ENCODE results near the gene MTUS2. TPM values are rescaled to one million over a fixed set of nuclear protein-coding genes. Genes with fewer than 3 reads are reported as not detected.

The MTUS2 gene
- total RNA-seq, 1 donor = 0.10 TPM

DNA sequence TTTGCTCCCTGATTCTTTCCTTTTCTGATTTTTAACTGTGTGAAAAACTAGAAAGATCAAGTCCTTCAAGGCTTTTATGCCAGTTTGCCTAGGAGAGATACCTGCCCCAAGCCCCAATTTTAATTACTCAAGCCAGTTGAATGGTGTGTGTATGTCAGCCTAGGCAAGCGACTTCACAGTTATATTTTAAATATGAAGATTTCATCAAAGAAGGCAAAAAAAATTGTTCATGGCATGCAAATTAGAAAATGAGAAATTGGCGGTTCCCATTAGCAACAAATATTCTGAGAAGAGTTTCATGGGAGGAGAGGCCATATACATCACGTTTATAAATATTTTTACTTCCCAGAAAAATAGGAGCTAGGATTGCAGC, 607.8 kb downstream of the MTUS2 start:
- Histone ChIP-seq H3K27me3 (ENCODE audit: insufficient read depth, low read length) (peaks cover 52% of the 10 kb centered on the region), H3K9me3 (ENCODE audit: low read depth, low read length) (no peaks in the 10 kb centered on the region), H3K4me3 (ENCODE audit: low read length) (no peak overlapping the region), H3K4me1 (ENCODE audit: insufficient read depth, low read length) (no peaks in the 10 kb centered on the region)

DNA sequence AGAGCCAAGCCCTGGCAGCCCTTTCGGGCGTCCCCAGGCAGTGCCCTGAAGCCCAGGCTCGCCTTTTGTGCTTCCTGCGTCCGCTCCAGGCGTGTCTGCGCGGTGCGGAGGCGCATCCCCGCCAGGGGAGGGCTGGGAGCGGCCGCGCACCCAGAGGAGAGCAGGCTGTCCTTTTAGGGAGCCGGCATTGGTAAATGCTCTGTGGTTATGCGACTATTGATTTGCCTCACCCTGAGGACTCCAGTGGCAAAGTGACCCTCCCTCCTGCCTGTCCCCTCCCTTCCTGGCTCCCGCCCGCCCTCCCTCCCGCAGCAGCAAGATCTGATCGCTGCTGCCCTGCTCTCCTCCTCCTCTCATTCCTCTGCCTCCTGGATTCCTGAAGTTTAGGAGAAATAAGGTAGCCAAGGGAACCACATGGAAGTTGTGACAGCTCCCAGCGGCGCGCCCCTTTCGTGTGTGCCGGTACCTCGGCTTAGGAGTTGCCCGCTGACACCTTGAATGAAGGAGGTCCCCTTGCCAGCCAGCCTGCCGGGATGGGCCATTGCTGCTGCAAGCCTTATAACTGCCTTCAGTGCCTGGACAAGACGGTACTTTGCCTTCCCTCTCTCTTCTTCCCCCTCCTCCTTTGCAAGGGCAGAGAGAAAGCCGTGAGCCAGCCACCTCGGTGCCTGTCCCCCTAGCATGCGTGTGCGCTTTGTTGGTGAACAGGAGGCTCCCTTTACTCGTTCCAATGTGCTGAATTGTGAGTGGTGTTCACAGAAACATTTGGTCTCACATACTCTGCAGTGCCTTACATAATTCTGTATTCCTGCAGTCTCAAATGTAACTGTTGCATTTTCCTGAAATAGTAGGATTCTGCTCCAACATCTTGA, 608.4 kb downstream of the MTUS2 start:
- Histone ChIP-seq H3K27me3 (ENCODE audit: insufficient read depth, low read length) (peaks cover 48% of the 10 kb centered on the region), H3K4me1 (ENCODE audit: insufficient read depth, low read length) (no peaks in the 10 kb centered on the region), H3K4me3 (ENCODE audit: low read length) (no peak overlapping the region), H3K9me3 (ENCODE audit: low read depth, low read length) (no peaks in the 10 kb centered on the region)

DNA sequence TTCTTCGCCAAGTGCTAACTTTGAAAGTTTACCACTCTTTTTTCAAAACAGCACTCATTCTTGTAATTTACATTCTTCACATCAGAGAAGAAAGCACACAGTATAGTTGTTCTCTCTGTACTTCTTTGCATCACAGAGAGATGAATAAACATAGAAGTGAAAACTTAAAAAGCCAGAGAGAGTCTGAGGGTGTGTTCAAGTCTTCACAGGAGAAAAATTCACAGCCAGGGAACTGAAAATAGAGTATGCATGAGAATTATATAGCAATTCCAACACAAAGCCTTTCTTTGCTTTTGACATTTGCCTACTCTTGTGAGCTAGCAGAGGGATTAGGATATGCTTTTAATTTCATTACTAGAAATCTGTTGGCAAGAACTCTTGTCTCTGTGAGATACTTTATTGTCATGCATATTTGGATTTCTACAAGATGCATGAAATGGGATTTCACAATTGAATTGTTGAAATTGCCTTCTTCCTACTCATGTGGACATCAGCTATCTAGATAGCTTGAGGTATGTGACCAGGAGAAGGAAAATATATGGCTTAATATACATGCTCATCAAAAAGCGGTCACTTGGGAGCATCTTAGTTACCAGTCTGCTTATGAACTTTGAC, 609.3 kb downstream of the MTUS2 start:
- Histone ChIP-seq H3K9me3 (ENCODE audit: low read depth, low read length) (no peaks in the 10 kb centered on the region), H3K4me3 (ENCODE audit: low read length) (no peak overlapping the region), H3K27me3 (ENCODE audit: insufficient read depth, low read length) (peaks cover 48% of the 10 kb centered on the region), H3K4me1 (ENCODE audit: insufficient read depth, low read length) (no peaks in the 10 kb centered on the region)

DNA sequence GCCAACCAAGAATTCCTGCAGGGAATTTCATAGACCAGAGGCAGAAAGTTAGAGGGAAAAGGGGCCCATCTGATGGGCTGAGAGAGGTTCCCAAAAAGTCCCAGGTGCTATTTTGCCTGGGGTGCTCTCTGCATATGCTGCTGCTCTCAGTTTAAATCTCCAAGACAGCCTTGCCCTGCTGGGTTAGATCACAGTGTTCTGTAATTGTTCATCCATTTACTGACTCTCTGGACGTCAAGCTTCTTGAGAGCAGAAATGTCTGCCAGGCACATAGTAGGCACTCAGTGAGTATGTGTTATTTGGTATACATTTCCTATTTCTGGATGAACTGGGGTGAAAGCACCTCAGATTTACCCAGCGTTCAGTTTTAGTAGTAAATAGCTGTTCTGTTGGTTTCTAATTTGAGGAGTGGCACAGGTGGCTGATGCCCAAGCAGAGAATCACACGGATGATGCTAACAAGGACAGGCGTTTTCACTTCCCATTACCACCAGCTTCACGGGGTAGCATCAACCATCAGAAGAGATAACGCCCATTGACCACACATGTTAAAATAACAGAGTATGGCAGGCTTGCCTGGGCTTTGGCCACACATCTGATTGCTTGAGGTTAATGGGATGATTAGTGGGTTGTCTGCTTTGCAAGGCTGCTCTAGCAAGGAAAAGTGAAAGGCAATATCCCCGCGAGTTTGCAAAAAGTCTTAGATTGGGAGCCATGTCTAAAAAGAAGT, 614.2 kb downstream of the MTUS2 start:
- Histone ChIP-seq H3K27me3 (ENCODE audit: insufficient read depth, low read length) (peaks cover 16% of the 10 kb centered on the region), H3K9me3 (ENCODE audit: low read depth, low read length) (no peaks in the 10 kb centered on the region), H3K4me1 (ENCODE audit: insufficient read depth, low read length) (no peaks in the 10 kb centered on the region), H3K4me3 (ENCODE audit: low read length) (no peak overlapping the region)

DNA sequence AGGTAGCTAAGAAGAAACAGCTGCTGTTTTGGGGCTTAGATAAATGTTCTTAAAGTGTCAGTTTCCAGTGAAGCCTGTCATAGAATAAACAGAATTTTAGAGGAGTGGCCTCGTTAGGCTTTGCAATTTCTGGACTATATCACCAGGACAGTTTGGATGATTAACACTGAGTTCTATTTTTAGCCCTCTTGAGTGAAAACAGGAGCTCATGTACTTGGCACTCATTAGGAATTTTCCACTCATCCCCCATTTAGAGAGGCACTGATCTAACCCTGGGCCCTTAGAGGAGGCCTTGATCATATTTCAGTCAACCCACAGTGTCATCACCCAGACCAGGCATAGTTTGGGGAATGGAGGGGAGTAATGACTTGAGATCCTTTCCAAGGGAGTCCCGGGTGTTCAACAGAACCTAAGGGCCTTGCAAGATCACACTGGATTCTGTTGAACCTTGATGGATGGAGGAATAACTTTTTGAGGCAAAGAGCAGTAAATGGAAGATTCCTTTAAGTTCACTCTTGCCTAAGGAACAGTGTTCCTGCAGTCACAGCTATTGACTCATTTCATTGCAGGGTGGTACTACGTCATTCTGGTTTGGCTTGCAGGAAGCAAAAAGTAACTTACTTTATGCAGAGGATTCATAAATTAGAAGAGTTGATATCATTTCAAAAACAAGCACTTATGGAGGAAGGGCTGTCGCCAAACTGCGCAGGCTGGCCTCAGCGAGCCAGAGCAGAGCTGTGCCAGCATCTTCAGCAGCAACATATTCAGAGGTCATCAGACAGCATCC, 615.2 kb downstream of the MTUS2 start:
- H3K9me3 ChIP-seq (ENCODE audit: low read depth, low read length) = no peaks in the 10 kb centered on the region
- peaks cover 7% of the 10 kb centered on the region for H3K27me3 ChIP-seq (ENCODE audit: insufficient read depth, low read length)
- no peaks in the 10 kb centered on the region for H3K4me1 ChIP-seq (ENCODE audit: insufficient read depth, low read length)
- H3K4me3 ChIP-seq (ENCODE audit: low read length) = no peak overlapping the region

DNA sequence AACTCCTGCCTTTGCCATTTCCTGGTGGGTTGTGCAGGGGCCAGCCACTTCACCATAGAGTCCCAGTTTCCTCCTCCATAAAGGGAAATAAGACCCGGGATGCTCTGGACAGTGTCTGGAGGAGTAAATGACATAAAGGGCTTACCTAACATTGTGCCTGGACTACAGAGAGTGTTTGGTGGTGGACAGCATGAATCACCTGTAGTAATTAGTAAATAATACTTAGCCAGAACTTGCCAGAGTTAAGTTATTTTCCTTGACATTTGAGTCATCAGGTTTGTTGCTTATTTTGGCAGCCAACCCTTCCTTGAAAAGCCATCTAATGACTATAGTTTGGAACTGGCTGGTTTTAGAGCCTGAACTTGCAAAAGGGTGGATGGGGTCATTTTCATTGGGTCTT, 616.2 kb downstream of the MTUS2 start:
- Histone ChIP-seq H3K4me1 (ENCODE audit: insufficient read depth, low read length) (no peaks in the 10 kb centered on the region), H3K9me3 (ENCODE audit: low read depth, low read length) (no peaks in the 10 kb centered on the region), H3K4me3 (ENCODE audit: low read length) (no peak overlapping the region), H3K27me3 (ENCODE audit: insufficient read depth, low read length) (peaks cover 3% of the 10 kb centered on the region)

DNA sequence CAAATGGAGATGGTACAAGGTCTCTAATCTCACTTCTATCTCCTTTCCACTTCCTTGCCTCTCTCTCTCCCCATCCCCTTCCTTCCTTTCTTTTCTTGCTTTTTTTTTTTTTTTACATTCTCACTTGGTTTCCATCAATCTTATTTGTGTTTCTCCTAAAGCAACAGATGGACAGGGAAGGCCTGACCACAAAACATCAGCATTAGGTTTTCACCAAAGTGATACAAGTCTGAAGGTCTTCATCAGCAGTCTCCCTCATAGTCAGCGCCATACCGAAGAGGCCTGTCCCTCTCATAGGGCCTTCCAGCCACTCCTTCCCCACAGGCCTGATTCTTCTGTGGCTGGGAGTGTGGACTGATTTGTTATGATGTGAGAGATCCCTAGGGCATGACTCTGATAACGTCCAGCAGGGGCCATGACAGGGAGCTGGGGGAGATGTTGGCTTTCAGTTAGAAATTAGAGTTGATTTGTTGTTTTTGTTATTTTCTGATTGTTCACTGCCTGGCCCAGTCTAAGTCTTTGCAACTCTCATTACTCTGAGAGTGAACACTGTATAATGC, 616.7 kb downstream of the MTUS2 start:
- Histone ChIP-seq H3K4me3 (ENCODE audit: low read length) (no peak overlapping the region), H3K27me3 (ENCODE audit: insufficient read depth, low read length) (peaks cover 3% of the 10 kb centered on the region), H3K4me1 (ENCODE audit: insufficient read depth, low read length) (no peaks in the 10 kb centered on the region), H3K9me3 (ENCODE audit: low read depth, low read length) (no peaks in the 10 kb centered on the region)

DNA sequence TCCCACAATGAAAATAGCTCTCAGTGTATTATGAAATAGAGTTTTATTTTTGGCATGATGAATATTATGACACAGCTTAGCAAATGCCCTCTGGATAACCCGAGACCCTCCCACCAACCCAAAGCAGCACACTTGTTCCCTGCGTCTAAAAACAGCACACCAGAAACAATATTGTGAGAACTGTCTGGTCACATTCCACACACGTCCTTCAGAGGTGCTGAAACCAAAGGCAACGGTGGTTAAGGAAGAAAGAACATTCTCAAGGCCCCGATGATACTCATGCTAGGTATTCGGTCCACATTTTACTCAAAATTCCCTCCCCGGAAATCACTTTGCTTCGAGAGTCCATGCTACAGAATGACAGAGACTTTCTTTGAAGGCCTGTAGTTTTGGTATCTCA, 618.6 kb downstream of the MTUS2 start:
- Histone ChIP-seq H3K4me1 (ENCODE audit: insufficient read depth, low read length) (no peaks in the 10 kb centered on the region), H3K27me3 (ENCODE audit: insufficient read depth, low read length) (no peaks in the 10 kb centered on the region), H3K9me3 (ENCODE audit: low read depth, low read length) (no peaks in the 10 kb centered on the region), H3K4me3 (ENCODE audit: low read length) (no peak overlapping the region)

DNA sequence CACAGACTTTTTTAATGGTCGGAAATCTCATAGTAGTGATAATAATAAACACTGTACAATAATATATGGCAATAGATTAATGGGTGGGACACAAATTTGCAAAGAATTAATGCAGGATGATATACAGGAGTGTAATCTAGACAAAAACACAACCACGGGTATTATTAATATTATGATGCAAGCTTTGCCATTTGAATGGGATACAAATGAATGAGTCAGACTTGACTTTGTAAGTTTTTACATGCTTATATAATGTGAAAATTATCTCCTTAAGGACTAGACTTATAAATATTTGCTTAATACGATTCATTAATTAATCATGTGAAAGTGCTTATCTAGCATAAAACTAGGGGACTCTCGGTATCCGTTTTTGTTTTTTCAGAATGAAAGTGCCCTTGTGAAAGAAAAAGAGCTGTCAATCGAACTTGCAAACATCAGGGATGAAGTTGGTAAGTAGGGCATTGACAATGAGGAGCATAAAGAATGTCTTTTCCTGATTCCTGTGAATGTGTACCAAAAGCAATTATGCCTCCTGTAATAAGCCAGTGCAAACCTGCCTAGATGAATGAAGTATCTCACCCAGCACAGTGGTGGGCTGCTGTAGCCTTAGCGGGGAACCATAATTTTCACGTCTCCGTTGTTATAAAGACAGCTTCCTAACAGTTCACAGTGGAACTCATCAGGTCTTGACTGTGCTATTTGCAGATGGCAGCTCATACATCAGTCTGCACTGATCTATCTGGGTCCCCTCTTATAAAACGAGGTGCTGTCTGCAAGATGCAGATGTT, 619.7 kb downstream of the MTUS2 start:
- H3K4me1 ChIP-seq (ENCODE audit: insufficient read depth, low read length) = no peaks in the 10 kb centered on the region
- H3K9me3 ChIP-seq (ENCODE audit: low read depth, low read length) = no peaks in the 10 kb centered on the region
- no peaks in the 10 kb centered on the region for H3K27me3 ChIP-seq (ENCODE audit: insufficient read depth, low read length)
- H3K4me3 ChIP-seq (ENCODE audit: low read length) = no peak overlapping the region

DNA sequence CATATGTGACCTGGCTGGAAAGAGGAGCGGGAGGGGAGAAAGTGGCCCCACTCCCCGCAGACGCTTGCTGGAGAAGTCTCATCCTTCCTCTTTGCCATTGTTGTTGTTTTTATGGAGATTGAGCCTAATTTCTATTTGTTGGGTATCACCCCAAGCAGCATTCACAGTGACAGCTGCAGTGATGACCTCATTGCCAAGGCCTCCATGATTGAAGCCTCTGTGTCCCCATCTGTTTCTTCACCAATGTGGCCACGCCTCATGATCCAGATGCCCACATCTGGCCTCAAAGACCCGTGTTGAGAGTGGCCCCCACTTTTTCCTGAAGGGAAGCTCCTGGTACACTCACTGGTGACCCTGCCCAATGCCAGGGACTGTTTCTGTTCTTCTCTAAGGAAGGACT, 621.2 kb downstream of the MTUS2 start:
- Histone ChIP-seq H3K9me3 (ENCODE audit: low read depth, low read length) (no peaks in the 10 kb centered on the region), H3K4me1 (ENCODE audit: insufficient read depth, low read length) (no peaks in the 10 kb centered on the region), H3K27me3 (ENCODE audit: insufficient read depth, low read length) (no peaks in the 10 kb centered on the region), H3K4me3 (ENCODE audit: low read length) (no peak overlapping the region)

DNA sequence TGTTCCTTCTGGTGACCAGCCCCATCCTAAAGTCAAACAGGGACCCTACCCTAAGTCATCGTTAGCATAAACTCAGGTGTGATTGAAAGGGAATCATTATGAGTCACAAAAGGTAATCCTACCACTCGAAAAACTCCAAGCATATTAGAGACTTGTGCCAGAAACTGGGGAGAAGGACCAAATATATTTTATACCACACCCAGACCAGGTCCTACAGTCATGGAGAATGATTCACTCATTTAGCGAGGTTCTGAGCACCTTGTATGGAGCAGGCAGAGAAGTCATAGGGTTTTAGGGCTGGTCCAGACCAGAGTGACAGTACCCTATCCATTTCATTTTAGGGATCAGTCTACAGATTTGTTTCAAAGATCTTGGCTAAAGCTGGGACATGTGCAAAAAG, 625.9 kb downstream of the MTUS2 start:
- no peak overlapping the region for H3K4me3 ChIP-seq (ENCODE audit: low read length)
- no peaks in the 10 kb centered on the region for H3K4me1 ChIP-seq (ENCODE audit: insufficient read depth, low read length)
- H3K9me3 ChIP-seq (ENCODE audit: low read depth, low read length) = no peaks in the 10 kb centered on the region
- no peaks in the 10 kb centered on the region for H3K27me3 ChIP-seq (ENCODE audit: insufficient read depth, low read length)

DNA sequence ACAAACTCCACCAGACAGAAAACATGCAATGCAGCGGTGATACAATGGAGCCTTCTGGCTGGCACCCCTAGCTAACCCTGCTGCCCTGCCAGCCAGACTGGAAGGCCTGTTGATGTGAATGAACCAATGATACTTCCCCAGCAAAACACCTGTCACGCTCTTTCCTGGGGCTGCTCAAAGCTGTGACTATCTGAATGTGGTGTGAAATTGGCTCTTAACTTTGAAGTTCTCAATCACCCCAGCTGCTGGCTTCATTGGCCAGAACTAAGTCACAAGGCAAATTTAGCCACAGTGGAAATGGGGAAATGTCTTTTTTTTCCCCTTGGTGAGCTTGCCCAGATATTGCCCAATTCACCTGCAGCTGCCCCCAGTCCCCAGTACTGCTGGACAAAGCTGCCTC, 628.0 kb downstream of the MTUS2 start:
- Histone ChIP-seq H3K27me3 (ENCODE audit: insufficient read depth, low read length) (no peaks in the 10 kb centered on the region), H3K4me3 (ENCODE audit: low read length) (no peak overlapping the region), H3K9me3 (ENCODE audit: low read depth, low read length) (no peaks in the 10 kb centered on the region), H3K4me1 (ENCODE audit: insufficient read depth, low read length) (no peaks in the 10 kb centered on the region)

DNA sequence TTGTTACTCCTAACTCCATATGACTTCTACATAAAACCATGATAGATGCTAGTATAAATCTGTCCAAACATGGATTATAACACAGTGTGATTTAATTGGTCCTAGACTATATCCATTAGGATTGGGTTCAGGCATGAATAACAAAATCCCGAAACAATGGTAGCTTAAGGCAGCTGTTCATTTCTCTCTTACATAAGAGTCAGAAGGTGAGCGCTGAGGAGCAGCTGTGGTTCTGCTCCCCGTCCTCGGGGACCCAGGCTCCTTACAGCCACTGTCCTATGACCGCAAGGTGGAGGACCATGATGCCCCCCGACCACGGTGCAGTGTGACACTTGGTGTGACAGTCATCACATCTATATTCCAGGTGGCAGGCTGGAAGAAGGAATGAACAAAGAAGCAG, 629.6 kb downstream of the MTUS2 start:
- Histone ChIP-seq H3K9me3 (ENCODE audit: low read depth, low read length) (no peaks in the 10 kb centered on the region), H3K4me3 (ENCODE audit: low read length) (no peak overlapping the region), H3K27me3 (ENCODE audit: insufficient read depth, low read length) (no peaks in the 10 kb centered on the region), H3K4me1 (ENCODE audit: insufficient read depth, low read length) (no peaks in the 10 kb centered on the region)

DNA sequence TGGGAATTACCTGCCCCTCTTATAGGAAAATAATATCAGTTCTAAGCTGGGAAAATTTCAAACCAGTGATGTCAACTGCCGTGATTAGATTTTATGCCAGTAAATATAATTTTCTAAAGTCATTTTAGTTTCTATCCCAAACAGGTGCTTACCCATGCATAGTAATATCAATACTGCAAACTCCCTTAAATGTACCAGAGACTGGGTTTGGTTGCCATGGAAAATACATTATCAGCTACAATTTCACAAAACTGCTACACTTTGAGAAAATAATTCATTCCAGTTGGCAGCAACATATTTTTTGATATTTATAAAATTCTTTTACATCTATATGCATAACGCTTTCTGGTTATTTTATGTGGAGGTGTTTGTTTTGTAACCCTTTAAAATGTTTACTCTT, 631.8 kb downstream of the MTUS2 start:
- no peaks in the 10 kb centered on the region for H3K27me3 ChIP-seq (ENCODE audit: insufficient read depth, low read length)
- no peaks in the 10 kb centered on the region for H3K9me3 ChIP-seq (ENCODE audit: low read depth, low read length)
- no peak overlapping the region for H3K4me3 ChIP-seq (ENCODE audit: low read length)
- no peaks in the 10 kb centered on the region for H3K4me1 ChIP-seq (ENCODE audit: insufficient read depth, low read length)
